Glomerular visceral epithelial cell (primary cell): ENCODE results near the gene SHB.
"Not testable (repeated sequence)": the region's sequence is repeated elsewhere in the genome, so short reads cannot be mapped to it uniquely, and the experiment has no call there.

Experiments
- DNase-seq: peaks from one replicate; pipeline ENCODE4 v3.0.0-alpha.2; 2016; ENCODE audit errors: extremely low spot score

SHB gene

GRCh38 chr9:38063363-38063707, 5.7 kb downstream of the SHB start:
- DNase-seq = no peak

GRCh38 chr9:38062498-38063362, 6.3 kb downstream of the SHB start:
- DNase-seq = peak; percentile 74

GRCh38 chr9:38062106-38062497, 6.9 kb downstream of the SHB start:
- no peak for DNase-seq

GRCh38 chr9:38061326-38061977, 7.6 kb downstream of the SHB start:
- DNase-seq = no peak

GRCh38 chr9:38060681-38061080, 8.3 kb downstream of the SHB start:
- DNase-seq = no peak

GRCh38 chr9:38059233-38059936, 9.6 kb downstream of the SHB start:
- peak; percentile 63 for DNase-seq

- DNase-seq = no peak
Measured at GRCh38 chr9:38058452-38059232, 10.4 kb downstream of the SHB start.

- peak; percentile 77 for DNase-seq
Measured at GRCh38 chr9:38057416-38058195, 11.4 kb downstream of the SHB start.

- no peak for DNase-seq
Measured at GRCh38 chr9:38054653-38055052, 14.4 kb downstream of the SHB start.

- no peak for DNase-seq
Measured at GRCh38 chr9:38053697-38054461, 15.1 kb downstream of the SHB start.

- DNase-seq = no peak
Measured at GRCh38 chr9:38051780-38052546, 17.1 kb downstream of the SHB start.

GRCh38 chr9:38048316-38048969, 20.6 kb downstream of the SHB start:
- no peak for DNase-seq

GRCh38 chr9:38047301-38048251, 21.5 kb downstream of the SHB start:
- peak; percentile 95 for DNase-seq

GRCh38 chr9:38046661-38047300, 22.2 kb downstream of the SHB start:
- peak; percentile 84 for DNase-seq

GRCh38 chr9:38045939-38046338, 23.1 kb downstream of the SHB start:
- DNase-seq = not testable (repeated sequence)

GRCh38 chr9:38044706-38045105, 24.3 kb downstream of the SHB start:
- DNase-seq = no peak

- DNase-seq = no peak
Measured at GRCh38 chr9:38043931-38044623, 24.9 kb downstream of the SHB start.
